Epithelial cell of esophagus (primary cell): ENCODE results near the gene GIT1.
A peak's percentile ranks its signal among the peaks of the same experiment; 100 is the strongest.

Source experiments
- DNase-seq: peaks from one replicate; pipeline ENCODE4 v3.0.0; 2010; ENCODE audit warnings: low read depth
- H3K4me3 ChIP-seq: 2 replicates; pipeline ENCODE4 v1.5.1; 2011; ENCODE audit warnings: mild to moderate bottlenecking, low read length, control low read depth
- TF ChIP-seq, protein P1 (sequence below): IDR thresholded peaks from 2 replicates; pipeline ENCODE4 v1.5.1; 2011; ENCODE audit warnings: low read depth, mild to moderate bottlenecking, low read length, control low read depth, inconsistent platforms; ENCODE audit not compliant: insufficient read depth; ENCODE audit errors: missing control alignments

The GIT1 gene

GRCh38 chr17:29583324-29584248 lies 5.9 kb downstream of the GIT1 start:
- TF ChIP-seq, protein P1, sequence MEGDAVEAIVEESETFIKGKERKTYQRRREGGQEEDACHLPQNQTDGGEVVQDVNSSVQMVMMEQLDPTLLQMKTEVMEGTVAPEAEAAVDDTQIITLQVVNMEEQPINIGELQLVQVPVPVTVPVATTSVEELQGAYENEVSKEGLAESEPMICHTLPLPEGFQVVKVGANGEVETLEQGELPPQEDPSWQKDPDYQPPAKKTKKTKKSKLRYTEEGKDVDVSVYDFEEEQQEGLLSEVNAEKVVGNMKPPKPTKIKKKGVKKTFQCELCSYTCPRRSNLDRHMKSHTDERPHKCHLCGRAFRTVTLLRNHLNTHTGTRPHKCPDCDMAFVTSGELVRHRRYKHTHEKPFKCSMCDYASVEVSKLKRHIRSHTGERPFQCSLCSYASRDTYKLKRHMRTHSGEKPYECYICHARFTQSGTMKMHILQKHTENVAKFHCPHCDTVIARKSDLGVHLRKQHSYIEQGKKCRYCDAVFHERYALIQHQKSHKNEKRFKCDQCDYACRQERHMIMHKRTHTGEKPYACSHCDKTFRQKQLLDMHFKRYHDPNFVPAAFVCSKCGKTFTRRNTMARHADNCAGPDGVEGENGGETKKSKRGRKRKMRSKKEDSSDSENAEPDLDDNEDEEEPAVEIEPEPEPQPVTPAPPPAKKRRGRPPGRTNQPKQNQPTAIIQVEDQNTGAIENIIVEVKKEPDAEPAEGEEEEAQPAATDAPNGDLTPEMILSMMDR = no peak
- peak; percentile 96 for DNase-seq
- H3K4me3 ChIP-seq = no peak overlapping the region

- TF ChIP-seq, protein P1 = no peak
- H3K4me3 ChIP-seq = no peak overlapping the region
- no peak for DNase-seq
Measured at GRCh38 chr17:29582772-29583171, 6.7 kb downstream of the GIT1 start.

DNA sequence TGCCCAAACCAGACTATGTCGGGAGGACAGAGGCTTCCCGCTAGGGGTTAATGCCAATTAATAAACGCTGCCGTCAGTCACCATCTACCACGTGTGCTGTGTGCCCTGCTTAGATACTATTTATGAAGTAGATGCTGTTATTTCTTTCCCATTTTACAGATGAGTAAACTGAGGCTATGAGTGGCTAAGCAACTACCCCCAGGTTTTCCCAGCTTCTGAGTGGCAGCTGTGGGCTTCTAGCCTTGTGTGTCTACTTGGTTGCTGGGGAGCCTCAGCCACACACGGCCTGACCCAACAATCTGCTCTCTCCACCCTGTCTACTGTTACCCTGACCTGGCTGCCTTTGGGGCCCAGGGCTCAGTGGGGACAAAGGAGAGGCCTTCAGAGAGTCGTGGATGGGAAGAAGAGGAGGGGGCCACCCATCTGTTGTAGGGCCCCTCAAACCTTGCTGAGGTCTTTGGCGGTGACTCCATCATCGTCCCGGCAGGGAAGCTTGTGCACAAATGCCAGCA lies 7.1 kb downstream of the GIT1 start:
- H3K4me3 ChIP-seq = no peak overlapping the region
- no peak for DNase-seq
- TF ChIP-seq, protein P1 = no peak

DNA sequence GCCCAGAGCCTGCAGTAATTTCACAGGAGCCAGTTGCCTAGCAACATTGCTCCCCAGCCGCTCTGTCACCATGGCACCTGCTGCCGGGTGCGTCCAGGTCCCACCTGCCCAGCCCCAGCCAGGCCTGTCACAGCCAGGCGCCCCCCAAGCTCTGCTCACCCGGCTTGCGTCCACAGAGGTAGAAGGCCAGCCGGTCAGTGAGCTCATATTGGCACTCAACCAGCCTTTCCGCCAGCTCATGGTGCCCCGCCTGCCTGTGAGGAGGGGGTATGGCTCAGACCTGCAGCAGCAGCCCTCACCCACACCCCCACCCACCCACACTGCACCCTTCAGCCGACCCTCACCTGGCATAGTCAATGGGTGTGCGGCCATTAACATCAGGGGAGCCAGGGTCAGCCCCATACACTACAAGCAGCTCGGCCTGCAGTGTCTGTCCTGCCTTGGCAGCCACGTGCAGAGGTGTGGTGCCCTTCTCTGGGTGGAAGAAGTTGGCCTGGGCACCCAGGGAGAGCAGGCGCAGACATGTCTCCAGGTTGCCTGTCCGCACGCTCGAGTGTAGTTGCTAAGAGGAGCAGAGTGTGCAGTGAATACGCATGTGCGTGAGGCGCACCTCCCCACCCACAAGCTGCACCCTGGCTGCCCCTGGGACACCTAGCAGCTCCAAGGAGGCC lies 7.7 kb downstream of the GIT1 start:
- DNase-seq = peak; percentile 94
- no peak overlapping the region for H3K4me3 ChIP-seq
- TF ChIP-seq, protein P1 = no peak

DNA sequence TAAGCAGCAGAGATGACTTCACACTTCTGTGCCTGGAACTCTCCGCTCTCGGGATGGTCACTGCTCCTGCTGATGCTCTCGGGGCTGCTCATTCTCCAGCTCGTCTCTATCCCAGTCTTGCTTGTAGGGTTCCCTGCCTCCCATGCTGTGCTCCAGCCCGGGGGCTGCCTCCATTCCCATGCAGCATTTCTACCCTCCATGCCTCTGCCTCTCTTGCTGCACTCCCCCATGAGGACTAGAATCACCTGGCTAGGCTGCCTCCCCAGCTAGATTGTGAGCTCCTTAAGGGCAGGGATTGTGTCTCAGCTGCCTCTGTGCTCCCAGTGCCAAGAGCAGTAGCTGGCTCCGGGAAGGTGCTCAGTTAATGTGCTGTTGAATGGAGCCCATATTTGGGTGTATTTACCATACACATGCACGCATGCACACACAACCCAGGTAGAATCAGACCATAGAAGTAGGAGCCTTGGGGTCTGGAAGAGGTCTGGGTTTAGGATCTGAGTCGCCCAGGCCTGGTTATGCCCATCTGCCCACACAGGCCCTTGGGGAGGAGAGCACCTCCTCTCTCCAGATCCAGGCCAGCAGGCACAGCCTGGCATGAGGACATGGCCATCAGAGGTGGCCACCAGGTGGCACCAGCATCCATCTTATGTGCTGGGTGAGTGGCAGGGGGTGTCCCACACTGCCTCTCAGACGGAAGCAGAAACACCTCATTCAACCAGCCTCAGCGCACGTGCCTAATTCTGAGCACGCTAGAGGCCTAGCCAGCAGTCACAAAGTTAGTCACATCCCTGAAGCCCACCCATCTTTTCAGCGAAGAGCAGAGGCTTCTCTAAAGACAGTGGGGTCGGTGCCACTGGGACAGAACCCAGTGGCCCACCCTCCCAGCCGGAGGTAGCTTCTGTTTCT lies 9.3 kb downstream of the GIT1 start:
- no peak overlapping the region for H3K4me3 ChIP-seq
- peak; percentile 89 for DNase-seq
- TF ChIP-seq, protein P1 = peak; percentile 95
